ENCODE measurements around the gene HP1BP3.

Gene HP1BP3

DNA sequence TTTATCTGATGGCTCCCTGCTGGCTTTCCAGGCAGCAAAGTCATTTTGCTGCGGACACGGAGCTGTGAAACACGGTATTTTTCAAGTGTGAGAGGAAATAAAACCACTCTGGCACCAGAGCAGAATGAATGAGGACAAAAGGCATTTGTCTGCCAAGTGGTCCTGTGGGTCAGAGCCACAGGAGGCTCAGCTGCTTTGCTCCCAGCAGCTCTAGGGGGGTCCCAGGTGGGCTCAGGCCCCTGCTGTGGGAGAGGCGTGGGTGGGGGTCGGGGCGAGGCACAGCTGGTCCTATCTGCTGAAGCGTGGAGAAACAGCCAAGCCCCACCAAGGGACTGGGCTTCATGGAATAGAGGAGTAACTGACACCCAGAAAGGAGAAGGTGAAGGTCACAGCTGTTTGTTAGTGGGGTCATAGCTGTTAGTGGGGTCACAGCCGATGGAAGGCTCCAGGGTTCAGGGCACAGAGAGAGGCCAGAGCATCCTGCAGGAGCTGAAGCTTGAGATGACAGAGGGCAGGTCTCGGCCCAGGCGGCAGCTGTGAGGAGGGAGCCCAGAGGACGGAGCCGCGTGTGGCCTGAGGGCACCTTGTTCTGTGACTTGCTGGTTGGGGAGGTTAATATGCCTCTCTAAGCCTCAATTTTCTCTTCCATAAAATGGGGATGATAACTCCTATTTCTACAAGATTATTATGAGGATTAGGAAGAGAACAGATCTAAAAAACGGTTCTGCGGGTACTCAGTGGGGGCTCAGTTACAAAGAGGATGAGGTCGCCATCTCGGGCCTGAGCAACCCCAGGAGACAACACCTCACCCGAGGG lies 76.4 kb downstream of the HP1BP3 start:
- no peak for DNase-seq

DNA sequence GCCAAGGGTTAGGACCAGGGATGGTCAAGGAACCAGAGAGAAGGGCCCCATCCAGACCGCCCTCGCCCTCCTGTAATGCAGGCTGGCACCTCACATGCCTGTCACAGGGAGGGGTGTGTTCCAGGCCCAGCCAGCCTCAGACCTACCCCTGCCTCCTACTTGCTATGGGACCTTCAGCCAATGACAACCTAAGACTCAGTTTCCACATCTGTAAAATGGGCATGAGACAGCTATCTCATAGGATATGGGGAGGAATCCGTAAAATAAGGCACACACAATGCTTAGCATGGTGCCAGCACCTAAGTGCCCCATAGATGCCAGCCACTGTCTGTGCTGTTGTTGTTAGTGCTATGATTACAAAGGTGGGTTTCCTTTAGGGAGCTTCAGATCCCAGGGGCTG lies 77.2 kb downstream of the HP1BP3 start:
- no peak for DNase-seq

DNA sequence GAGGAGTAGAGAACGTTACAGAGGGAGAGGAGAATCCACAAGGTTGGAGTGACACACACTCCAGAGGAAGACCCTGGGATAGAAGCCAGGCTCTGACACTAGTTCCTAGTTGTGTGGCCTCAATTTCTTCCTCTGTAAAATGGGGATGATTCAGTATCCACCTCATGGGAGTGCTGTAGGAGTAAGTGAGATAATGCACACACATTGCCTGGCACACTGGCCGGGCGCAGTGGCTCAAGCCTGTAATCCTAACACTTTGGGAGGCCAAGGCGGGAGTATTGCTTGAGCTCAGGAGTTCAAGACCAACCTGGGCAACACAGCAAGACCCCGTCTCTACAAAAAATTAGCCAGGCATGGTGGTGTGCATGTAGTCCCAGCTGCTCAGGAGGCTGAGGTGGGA lies 78.2 kb downstream of the HP1BP3 start:
- DNase-seq, result no peak

DNA sequence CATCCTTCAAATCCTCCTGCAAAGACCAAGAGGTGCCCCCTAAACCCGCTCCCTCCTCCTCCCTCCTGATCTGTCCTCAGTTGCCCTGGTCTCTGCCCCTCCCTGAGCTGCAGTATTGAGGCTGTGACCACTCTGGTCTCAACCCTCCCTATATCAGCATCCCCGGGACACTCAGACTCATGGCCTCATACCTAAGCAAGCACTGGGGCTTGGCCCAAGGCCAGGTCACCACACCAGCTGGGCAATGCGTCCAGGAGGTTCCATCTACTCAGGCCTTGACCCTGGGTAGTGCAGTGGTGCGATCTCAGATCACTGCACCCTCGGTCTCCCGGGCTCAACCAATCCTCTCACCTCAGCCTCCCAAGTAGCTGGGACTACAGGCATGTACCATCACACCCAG lies 79.0 kb downstream of the HP1BP3 start:
- no peak for DNase-seq

DNA sequence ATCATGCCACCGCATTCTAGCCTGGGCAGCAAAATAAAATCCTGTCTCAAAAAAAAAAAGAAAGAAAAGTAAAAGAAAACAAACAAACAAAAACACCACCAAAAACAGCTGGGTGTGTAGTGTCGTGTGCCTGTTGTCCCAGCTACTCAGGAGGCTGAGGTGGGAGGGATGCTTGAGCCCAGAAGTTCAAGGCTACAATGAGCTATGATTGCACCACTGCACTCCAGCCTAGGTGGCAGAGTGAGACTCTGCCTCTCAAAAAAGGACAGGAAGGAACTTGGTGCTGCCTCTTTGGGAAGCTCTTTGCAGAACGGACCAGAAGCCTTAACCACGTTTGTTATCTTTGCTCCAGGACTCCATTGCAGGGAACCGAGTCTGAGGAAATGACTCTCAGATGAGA lies 80.3 kb downstream of the HP1BP3 start:
- no peak for DNase-seq

DNA sequence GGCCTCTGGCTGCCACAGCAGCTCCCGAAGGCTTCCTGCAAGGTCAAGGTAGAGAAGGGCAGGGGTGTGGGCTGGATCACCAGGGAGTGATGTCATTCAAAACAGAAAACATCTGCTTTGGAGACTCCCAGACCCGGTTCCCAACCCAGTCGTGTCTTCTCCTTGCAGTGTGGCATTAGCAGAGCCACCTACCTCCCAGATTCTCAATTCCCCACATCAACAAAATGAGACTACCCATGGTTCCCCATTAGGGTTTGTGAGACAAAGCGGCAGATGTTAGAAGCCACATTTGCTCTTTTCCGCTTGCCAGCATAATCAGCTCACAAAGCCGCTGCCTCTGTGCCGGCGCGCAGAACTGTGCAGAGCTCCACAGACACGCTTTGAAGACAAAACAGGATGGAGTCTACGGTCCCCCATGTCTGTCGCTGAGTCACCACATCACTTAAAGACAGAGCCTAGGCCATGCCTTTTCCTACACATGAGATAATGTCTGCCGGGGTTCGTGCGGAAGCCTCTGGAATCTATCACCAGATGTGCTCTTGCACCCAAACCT lies 81.8 kb downstream of the HP1BP3 start:
- no peak for DNase-seq

DNA sequence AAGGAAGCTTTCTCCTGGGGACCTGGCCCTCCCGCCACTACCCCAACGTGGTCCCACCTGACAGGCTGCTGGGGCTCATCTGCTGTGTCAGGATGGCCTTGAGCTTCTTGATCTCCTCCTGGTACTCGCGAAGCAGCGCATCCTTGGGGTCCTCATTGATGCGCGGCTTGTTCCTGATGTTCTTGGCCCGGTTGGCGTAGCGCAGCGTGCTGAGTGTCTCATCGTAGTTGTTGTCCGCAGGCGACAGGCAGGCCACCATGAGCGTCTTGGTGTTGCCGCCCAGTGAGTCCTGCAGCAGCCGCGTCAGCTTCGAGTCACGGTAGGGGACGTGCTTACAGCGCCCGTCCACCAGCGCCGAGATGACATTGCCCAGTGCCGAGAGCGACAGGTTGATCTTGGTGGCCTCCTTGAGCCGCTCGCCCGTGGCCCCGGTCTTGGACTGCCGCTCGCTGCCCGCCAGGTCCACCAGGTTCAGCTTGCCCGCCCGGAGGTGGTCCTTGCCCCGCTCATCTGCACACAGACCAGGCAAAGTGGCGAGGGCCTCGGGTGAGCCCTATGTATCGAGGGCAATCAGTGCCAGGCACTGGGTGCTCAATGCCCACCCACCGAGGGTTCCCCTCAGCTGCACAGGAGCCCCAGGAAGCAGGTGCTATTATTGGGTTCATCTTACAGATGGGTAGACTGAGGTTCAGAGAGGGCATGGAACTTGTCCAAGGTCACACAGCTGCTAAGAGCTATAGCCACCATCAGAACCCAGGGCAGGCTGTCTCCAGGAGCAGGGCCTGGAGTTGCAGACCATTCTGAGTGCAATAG lies 82.5 kb downstream of the HP1BP3 start:
- no peak for DNase-seq

DNA sequence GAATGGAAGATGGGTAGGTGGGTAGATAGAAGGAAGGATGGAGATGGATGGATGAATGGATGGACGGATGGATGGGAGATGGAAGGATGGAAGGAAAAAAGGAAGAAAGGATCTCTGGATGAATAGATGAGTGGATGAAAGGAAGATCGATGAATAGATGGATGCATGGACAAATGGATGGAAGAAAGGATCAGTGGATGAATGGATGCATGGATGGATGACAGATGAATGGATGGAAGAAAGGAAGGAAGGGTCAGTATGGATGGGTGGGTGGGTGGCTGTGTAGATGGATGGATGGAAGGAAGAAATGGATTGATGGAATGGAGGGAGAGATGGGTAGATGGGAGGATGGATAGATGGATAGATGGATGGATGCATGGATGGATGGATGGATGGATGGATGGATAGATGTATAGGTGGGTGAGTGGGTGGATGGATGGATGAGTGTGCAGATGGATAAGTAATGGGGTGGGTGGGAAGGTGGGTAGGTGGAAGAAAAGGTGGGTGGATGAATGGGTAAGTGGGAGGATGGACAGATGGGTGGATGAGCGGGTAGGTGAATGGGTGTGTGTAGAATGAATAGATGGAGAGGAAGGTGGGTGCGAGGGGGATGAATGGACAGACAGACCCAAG lies 83.9 kb downstream of the HP1BP3 start:
- no peak for DNase-seq

DNA sequence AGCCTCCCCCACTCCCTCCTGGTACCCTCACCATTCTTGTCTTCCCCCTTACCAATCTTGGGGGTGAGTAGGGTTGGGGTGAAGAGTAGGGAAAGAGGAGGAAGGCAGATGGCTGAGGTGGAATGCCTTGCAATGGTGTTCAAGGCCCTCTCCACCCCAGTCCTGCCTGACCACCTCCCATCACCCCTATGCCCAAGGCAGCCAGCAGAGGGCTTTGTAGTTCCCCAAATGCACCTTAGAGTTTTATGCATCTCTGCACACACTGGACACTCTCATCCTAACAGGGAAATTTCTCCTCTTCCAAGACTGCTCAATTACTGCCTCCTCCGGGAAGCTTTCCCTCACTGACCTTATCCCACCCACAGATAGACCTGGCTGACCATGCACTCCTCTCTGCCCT lies 84.7 kb downstream of the HP1BP3 start:
- DNase-seq, result no peak

DNA sequence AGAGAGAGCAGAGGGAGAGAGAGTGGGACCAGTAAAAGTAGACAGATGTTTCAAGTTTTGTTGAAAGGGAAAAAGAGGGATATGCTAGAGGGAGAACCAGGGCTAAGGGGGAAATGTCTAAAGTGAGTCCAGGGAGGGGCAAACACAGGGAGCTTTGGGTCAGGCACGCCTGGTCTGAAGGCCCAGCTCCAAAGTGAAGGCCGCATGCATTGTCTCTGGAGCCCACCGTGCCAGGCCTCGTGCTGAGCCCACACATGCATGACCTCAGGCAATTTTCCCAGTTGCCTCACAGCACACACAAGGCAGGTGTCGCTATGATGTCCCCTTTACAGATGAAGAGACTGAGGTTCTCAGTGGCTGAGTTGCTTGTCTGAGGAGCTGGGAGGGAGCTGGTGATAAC lies 85.3 kb downstream of the HP1BP3 start:
- DNase-seq, result no peak

DNA sequence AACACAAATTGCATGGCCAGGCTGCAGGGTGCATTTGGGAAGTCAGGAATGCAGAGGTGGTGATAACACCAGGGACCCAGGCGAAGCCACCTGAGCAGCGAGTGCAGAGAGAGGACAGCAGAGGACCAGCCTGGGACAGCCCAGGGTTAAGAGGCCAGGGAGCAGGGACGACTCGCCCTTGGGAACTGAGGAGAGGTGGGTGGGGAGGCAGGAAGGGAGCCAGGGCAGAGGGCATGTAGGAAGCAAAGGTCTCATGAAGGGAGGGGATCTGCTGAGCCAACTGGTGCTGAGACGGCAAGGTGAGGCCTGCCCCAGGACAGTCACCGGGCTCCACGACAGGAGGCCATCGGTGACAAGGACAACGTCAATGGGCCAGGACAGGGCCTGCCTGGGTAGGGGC lies 85.7 kb downstream of the HP1BP3 start:
- no peak for DNase-seq

DNA sequence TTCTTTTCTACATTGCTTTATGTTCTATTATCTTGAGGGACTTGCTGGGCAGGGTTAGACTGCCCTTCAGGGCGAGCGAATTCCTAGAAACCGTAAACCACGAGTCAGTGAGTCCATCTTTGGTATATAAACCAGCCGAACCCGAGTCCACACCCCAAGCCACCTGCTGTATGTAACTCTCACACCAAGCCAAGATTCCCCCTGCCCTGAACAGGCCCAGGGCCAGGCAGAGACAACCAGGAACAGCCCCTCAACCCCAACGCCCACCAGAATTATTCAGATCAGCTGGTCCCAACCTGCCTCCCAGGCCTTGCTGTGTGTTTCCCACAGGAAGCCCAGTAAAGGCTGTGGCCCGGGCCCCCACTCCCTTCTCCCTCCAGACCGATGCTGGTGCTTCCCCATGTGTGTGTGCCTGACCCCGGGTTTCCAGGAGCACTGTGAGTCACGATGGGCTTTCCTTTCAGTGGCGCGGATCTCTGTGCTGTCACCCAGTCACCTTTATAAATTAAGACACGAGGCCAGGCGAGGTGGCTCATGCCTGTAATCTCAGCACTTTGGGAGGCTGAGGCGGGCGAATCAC lies 86.4 kb downstream of the HP1BP3 start:
- no peak for DNase-seq

DNA sequence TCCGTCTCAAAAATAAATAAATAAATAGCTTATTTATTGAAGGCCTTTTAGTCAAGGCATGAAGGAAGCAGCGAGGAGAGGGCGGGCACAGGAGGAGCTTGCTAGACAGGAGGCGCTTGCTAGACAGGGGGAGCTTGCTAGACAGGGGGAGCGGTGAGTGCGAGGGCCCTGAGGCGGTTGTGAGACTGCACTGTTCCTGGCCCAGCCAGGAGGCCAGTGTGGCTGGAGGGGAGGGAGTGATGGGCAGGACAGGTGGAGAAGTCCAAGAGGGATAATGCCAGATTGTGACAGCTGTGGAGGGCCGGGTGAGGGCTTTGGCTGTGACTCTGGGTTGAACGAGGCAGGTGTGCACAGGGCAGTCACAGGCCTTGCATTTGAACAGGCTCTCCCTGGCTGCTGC lies 87.5 kb downstream of the HP1BP3 start:
- DNase-seq, result no peak

DNA sequence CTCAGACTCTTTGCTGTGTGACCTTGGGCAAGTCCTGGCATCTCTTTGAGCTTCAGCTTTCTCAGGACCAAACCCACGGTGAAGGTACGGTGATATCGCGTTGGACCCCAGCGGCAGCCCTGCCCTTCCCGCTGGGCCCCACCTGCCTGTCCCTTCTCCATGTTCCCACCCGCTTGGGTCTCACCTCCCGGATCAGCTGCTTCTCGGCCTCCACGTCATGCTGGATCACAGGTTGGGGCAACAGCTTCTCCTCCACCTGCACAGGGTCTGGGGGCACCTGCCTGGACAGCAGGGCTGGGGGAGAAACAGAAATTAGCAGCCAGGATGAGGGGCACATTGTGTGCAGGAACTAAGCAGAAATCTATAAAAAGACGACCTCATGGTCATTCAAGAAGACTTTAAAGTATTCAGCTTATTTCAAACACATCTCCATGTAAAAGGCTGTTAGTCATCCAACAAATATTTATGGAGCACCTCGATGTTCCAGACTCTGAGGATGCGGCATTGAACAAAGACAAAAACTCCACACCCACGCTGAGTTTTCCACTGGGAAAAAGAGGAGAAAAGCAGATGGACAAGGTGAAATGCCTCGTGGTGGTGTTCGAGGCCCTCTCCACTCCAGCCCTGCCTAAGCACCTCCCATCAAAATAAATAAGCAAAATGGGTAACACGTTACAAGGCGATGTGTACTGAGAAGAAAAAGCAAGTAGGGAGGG lies 88.8 kb downstream of the HP1BP3 start:
- no peak for DNase-seq

DNA sequence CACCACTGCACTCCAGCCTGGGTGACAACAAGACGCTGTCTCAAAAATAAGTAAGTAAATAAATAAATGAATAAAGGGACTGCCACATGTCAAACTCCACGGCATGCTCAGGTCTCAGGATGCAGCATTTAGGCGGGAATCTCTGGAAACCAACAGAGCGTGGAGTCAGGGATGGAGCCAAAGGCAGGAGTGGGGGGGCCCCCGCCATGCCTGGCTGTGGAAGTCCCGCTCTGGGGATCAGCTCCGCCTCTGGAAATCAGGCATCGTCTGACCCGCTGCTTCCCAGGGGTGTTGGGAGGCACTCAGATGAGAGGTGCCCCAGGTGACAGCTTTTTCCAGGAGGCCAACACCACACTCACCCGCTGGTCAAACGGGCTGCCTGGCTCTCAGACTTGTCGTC lies 89.5 kb downstream of the HP1BP3 start:
- no peak for DNase-seq

DNA sequence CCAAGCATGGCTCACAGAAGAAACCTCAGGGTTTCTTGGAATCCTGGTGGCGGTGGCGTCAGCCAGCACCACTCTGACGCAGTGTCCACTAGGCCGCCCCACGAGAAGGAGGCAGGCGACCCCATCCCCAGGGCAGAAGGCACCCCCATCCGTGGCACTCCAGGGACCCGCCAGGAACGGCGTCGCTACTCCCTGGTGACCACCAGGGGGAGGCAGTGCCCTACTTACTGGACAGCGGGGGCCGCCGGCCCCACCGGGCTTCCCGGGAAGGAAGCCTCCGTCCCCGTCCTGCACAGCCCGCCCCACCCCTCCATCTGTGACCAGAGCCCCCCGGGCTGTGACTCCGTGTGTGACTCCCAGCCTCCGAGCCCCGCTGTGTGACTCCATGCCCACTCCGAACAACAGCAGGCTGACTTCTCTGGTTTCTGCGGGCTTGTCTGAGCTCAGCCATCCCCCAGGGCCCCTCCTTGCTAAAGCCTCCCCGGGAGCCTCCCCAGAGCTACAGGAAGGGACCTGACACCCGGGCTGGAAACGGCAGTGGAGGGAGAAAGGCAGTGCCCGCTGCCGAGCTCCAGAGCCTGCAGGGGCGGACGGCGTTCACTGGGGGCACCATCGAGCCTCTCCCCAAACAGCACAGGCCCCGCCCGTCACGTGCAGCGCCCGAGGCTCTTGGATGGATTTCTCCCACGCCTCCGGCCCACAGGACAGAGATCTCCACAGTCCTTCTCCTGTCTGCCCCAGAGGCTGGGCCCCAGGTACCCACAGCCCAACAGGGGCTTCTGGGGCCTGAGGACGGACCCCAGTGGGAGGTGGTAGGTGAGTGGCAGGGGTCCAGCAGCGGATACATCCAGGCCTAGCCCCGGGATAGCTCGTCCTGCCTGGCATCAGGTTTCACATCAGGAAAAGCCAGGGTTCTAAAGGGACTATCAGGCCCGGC lies 90.4 kb downstream of the HP1BP3 start:
- peak; percentile 68 to 75 for DNase-seq

DNA sequence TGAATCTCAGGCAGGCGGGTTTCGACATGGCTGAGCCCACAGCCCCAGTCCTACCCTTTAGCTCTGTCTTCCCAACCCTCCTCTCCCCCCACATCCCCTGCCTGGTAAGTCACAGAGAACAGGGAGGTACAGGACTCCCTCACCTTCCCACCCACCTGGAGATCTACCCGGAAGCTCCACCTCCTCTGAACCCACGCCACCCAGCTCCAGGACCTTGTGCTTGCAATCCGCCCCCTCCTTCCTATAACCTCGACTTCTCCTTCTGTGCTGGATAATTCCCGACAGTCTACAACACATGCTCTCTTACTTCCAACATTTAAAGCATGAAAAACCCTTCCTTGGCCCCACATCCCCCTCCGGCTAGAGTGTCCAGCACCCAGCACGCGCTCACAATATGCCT lies 91.6 kb downstream of the HP1BP3 start:
- DNase-seq, result no peak

DNA sequence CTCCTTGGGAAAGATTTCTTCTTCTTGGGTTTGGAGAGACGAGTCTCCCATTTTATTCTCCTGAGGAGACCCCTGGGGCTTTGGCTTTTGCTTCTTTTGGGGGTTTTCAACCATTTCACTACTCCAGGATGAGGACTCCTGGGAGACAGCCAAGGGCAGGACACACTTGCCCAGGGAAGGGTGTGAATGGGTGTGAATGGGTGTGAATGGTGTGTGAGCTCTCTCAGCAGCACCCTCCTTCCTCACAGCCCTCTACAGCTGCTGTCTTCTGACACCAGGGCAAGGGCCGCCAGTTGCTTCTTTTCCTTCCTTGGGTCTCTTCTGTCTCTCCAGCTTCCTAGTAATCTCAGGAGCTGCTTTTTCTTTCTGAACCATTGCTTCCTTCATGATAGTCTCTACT lies 93.5 kb downstream of the HP1BP3 start:
- no peak for DNase-seq
